ENCODE results near the gene LTBP2. TPM values are rescaled to one million over a fixed set of nuclear protein-coding genes. Genes with fewer than 3 reads are reported as not detected.

Gene LTBP2
- total and polyA plus RNA-seq, 2 of the 8 experiments (the other 6 are each of a cell fraction or from before 2014, with no cell fraction given) = 0.48 to 0.89 TPM

DNA sequence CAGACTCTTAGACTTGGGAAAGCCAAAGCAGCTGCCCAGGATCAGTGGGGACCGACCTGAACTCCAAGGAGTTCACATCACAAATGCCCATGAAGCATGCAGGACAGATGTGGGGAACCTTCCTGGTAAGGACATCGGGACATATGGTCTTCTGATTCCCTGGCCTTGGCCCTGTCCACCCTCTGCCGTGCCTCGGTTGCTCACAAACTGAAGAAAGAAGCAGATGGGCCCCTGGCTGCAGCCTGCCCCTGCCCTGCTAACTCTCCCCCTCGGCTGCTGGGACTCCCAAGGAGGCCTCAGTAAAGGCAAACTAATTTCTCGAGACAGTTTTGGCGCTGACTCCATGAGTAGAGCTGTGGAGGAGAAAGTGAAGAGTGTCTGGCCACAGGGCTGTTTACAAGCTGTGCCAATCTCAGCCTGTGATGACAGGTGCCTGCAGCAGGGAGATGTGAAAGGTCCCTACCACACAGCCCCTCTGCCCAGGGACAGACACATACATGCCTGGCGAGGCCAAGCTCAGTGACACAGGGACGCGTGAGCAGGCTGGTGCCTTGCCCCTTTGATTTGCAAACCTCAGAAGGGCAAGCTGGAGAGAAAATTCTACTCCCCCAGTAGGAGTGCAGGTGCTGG is 69.9 kb downstream of the LTBP2 start:
- WGBS, 2 experiments (ENCODE audit: extremely low coverage in 1 of 2, insufficient coverage in 1 of 2, insufficient read length in 1 of 2, insufficient replicate concordance in 2 of 2, low coverage in 1 of 2, low lambda C conversion rate in 2 of 2, missing lambda C conversion rate in 1 of 2) = 81% methylated on average over 10 of the region's 10 CpGs; no CpG with 5 or more reads in 1 of the 2 experiments
- no peak overlapping the region for H3K27ac ChIP-seq (ENCODE audit: low read depth, low read length)

More for the DNA sequence above, 69.9 kb downstream of the LTBP2 start:
- no peaks in the 10 kb centered on the region for H3K36me3 ChIP-seq (ENCODE audit: control insufficient read depth in 2 of 4, insufficient read depth in 4 of 4, low read length in 3 of 4)
- no peak overlapping the region for H2AFZ ChIP-seq (ENCODE audit: low read length)
- POLR2A ChIA-PET (ENCODE audit: partially characterized antibody) = interaction anchor here (1.0 to 1.6 kb wide), 5 partner anchors 9 to 16 kb away, joined by 3 to 6 read pairs (median 3); no protein-coding TSS in a partner anchor
- H2BK12ac ChIP-seq (ENCODE audit: low read depth, low read length) = no peak overlapping the region
- H4K91ac ChIP-seq (replicated peaks; ENCODE audit: insufficient read length, low read length) = no peak overlapping the region
- no peak overlapping the region for H3K9ac ChIP-seq (replicated peaks in 1 of 4; ENCODE audit: extremely low read depth in 1 of 4, low read depth in 3 of 4, low read length in 3 of 4)
- H2BK120ac ChIP-seq (replicated peaks; ENCODE audit: low read depth, low read length) = no peak overlapping the region
- H3K18ac ChIP-seq (ENCODE audit: extremely low read depth, low read length) = no peak overlapping the region
- H3K4me1 ChIP-seq (replicated peaks in 1 of 4; ENCODE audit: control insufficient read depth in 3 of 4, insufficient read depth in 4 of 4, low read length in 3 of 4) = peaks cover 0 to 3% (median 0%) of the 10 kb centered on the region in 4 experiments; a peak in 1 of 7 replicates
- TF ChIP-seq NRF1 (IDR thresholded peaks at IDR 0.05; ENCODE audit: low read depth, low read length) (no peak), BRCA1 (IDR thresholded peaks at IDR 0.05; ENCODE audit: low read depth, low read length) (no peak), RNF2 (IDR thresholded peaks at IDR 0.05; ENCODE audit: borderline replicate concordance, low read depth, low read length, missing control alignments, poor library complexity, severe bottlenecking) (no peak), MAFK (IDR thresholded peaks at IDR 0.05; ENCODE audit: low read depth, low read length) (no peak), ASH2L (IDR thresholded peaks at IDR 0.05; ENCODE audit: low read length) (no peak), BACH1 (IDR thresholded peaks at IDR 0.05; ENCODE audit: low read length) (no peak), RAD21 (IDR thresholded peaks at IDR 0.05 in 1 of 2, conservative IDR thresholded peaks at IDR 0.05 in 1 of 2; ENCODE audit: low read depth in 2 of 2, low read length in 2 of 2) (no peak), SP1 (IDR thresholded peaks at IDR 0.05; ENCODE audit: low read depth, low read length) (no peak), HDAC6 (IDR thresholded peaks at IDR 0.05; ENCODE audit: low read depth, low read length) (no peak), KDM1A (IDR thresholded peaks at IDR 0.05; ENCODE audit: borderline replicate concordance, low read length) (no peak), CHD2 (IDR thresholded peaks at IDR 0.05; ENCODE audit: low read length) (no peak)
- FAIRE-seq = no peak
- no peak overlapping the region for H2BK20ac ChIP-seq (ENCODE audit: low read length)
- H4K8ac ChIP-seq (ENCODE audit: extremely low read depth, insufficient read depth, low read length) = no peak overlapping the region
- no peaks in the 10 kb centered on the region for H3K9me3 ChIP-seq (ENCODE audit: insufficient read depth in 2 of 2, low read depth in 1 of 2, low read length in 1 of 2)
- no peak overlapping the region for H3K56ac ChIP-seq (replicated peaks; ENCODE audit: insufficient read length, low read depth, low read length)
- H3K4me3 ChIP-seq (ENCODE audit: extremely low read depth in 1 of 4, insufficient read depth in 2 of 4, low read depth in 3 of 4, low read length in 4 of 4) = no peak overlapping the region
- H3K79me1 ChIP-seq (ENCODE audit: low read depth, low read length) = no peaks in the 10 kb centered on the region
- H3K79me2 ChIP-seq (ENCODE audit: control insufficient read depth in 1 of 2, insufficient read depth in 2 of 2, low read length in 2 of 2) = no peaks in the 10 kb centered on the region
- DNase-seq (ENCODE audit: low read depth in 1 of 2, low spot score in 2 of 2) = no peak
- no peak overlapping the region for H2BK15ac ChIP-seq (ENCODE audit: low read length)
- CTCF ChIA-PET (ENCODE audit: partially characterized antibody) = interaction anchor here (0.8 to 2.6 kb wide), 9 partner anchors 10 to 110 kb away, joined by 3 to 9 read pairs (median 4); no protein-coding TSS in a partner anchor
- no peak overlapping the region for H3K14ac ChIP-seq (ENCODE audit: insufficient read length)
- no peak overlapping the region for H3K23ac ChIP-seq (ENCODE audit: insufficient read length)
- H4K5ac ChIP-seq (ENCODE audit: insufficient read length, low read depth, low read length) = no peak overlapping the region
- no peak overlapping the region for H2BK5ac ChIP-seq (ENCODE audit: low read depth, low read length)
- H4K20me1 ChIP-seq (replicated peaks in 1 of 2; ENCODE audit: control insufficient read depth in 1 of 2, insufficient read depth in 2 of 2, low read length in 2 of 2) = no peaks in the 10 kb centered on the region
- no peak overlapping the region for H3K4me2 ChIP-seq (ENCODE audit: insufficient read depth in 1 of 2, low read depth in 2 of 2, low read length in 2 of 2)
- H3K27me3 ChIP-seq (replicated peaks in 1 of 4; ENCODE audit: control insufficient read depth in 3 of 4, extremely low read depth in 1 of 4, insufficient read depth in 3 of 4, low read length in 3 of 4) = no peaks in the 10 kb centered on the region
- no peak overlapping the region for H3K4ac ChIP-seq (replicated peaks; ENCODE audit: insufficient read length, low read depth, low read length)
- no peak overlapping the region for H2AK5ac ChIP-seq (ENCODE audit: low read depth, low read length)
- H3K23me2 ChIP-seq (ENCODE audit: low read depth, low read length) = no peaks in the 10 kb centered on the region

All from H1 (cell line).